ENCODE results near the gene SLC25A12.
"Not testable (repeated sequence)": the region's sequence is repeated elsewhere in the genome, so short reads cannot be mapped to it uniquely, and the experiment has no call there.

The SLC25A12 gene

DNA sequence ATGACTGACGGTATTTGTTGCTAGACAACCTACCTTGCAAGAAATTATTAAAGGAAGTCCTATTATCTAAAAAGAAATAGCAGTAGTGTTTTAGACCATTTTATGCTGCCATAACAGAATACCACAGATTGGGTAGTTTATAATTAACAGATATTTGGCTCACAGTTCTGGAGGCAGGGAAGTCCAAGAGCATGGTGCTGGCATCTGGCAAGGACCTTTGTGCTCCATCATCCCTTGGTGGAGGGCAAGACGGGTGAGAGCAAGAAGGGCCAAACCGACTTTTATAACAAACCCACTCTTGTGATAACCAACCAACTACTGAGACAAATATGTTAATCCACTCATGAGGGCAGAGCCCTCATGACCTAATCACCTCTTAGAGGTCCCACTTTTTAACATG lies 115.5 kb downstream of the SLC25A12 start:
- H3K4me2 ChIP-seq (ENCODE audit: low read length), result no peak overlapping the region
- H4K20me1 ChIP-seq (ENCODE audit: insufficient read depth, low read length), result no peaks in the 10 kb centered on the region
- H3K36me3 ChIP-seq (replicated peaks; ENCODE audit: low read depth, low read length), result peaks cover 19% of the 10 kb centered on the region
- no peak overlapping the region for H2AFZ ChIP-seq (ENCODE audit: low read depth, low read length)
- 0 out of 2 replicates have a peak, but pooled peaks cover 4% of the 10 kb centered on the region for H3K4me1 ChIP-seq (ENCODE audit: low read length)
- H3K9ac ChIP-seq (ENCODE audit: low read length), result no peak overlapping the region
- TF ChIP-seq, protein P1, sequence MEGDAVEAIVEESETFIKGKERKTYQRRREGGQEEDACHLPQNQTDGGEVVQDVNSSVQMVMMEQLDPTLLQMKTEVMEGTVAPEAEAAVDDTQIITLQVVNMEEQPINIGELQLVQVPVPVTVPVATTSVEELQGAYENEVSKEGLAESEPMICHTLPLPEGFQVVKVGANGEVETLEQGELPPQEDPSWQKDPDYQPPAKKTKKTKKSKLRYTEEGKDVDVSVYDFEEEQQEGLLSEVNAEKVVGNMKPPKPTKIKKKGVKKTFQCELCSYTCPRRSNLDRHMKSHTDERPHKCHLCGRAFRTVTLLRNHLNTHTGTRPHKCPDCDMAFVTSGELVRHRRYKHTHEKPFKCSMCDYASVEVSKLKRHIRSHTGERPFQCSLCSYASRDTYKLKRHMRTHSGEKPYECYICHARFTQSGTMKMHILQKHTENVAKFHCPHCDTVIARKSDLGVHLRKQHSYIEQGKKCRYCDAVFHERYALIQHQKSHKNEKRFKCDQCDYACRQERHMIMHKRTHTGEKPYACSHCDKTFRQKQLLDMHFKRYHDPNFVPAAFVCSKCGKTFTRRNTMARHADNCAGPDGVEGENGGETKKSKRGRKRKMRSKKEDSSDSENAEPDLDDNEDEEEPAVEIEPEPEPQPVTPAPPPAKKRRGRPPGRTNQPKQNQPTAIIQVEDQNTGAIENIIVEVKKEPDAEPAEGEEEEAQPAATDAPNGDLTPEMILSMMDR (IDR thresholded peaks at IDR 0.05; ENCODE audit: low read depth, low read length), result no peak
- no peak for TF ChIP-seq EZH2phosphoT487 (IDR thresholded peaks at IDR 0.05; ENCODE audit: low read depth)
- no peaks in the 10 kb centered on the region; the same call in 1 of the 2 replicates for H3K9me3 ChIP-seq (ENCODE audit: insufficient read depth, low read length)
- H3K27ac ChIP-seq (ENCODE audit: low read length), result no peak overlapping the region
- no peaks in the 10 kb centered on the region for H3K79me2 ChIP-seq (ENCODE audit: low read length)
- H3K4me3 ChIP-seq (ENCODE audit: low read length), result no peak overlapping the region
- no peaks in the 10 kb centered on the region for H3K27me3 ChIP-seq (ENCODE audit: low read depth, low read length)

DNA sequence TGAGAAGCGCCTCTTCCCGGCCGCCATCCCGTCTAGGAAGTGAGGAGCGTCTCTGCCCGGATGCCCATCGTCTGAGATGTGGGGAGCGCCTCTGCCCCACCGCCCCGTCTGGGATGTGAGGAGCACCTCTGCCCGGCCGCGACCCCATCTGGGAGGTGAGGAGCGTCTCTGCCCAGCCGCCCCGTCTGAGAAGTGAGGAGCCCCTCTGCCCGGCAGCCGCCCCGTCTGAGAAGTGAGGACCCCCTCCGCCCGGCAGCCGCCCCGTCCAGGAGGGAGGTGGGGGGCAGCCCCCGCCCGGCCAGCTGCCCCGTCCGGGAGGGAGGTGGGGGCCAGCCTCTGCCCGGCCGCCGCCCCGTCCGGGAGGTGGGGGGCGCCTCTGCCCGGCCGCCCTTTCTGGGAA lies 119.5 kb downstream of the SLC25A12 start:
- not testable (repeated sequence) for H2AFZ ChIP-seq (ENCODE audit: low read depth, low read length); H4K20me1 ChIP-seq (ENCODE audit: insufficient read depth, low read length); H3K9me3 ChIP-seq (ENCODE audit: insufficient read depth, low read length); H3K9ac ChIP-seq (ENCODE audit: low read length); H3K4me1 ChIP-seq (ENCODE audit: low read length); H3K4me2 ChIP-seq (ENCODE audit: low read length); H3K4me3 ChIP-seq (ENCODE audit: low read length); H3K27me3 ChIP-seq (ENCODE audit: low read depth, low read length); H3K79me2 ChIP-seq (ENCODE audit: low read length); H3K27ac ChIP-seq (ENCODE audit: low read length)
- H3K36me3 ChIP-seq (replicated peaks; ENCODE audit: low read depth, low read length), result peaks cover 20% of the 10 kb centered on the region

DNA sequence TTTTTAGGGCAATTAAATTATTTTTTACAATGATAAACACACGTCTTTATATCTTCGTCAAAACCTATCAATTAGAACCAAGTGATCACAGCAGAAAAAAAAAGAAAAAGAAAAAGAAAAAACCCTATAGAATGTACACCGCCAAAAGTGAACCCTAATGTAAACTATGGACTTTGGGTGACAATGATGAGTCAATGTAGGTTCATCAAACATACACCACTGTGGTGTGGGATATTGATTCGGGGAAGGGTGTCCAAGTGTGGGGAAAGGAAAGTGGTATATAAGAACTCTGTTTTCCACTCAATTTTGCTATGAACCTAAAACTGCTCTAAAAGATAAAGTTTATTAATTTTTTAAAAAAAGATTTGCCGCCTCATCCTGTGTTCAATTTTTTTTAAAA lies 121.7 kb downstream of the SLC25A12 start:
- no peak for TF ChIP-seq EZH2phosphoT487 (IDR thresholded peaks at IDR 0.05; ENCODE audit: low read depth)
- TF ChIP-seq, protein P1 (IDR thresholded peaks at IDR 0.05; ENCODE audit: low read depth, low read length), result no peak
- Histone ChIP-seq H4K20me1 (ENCODE audit: insufficient read depth, low read length) (no peaks in the 10 kb centered on the region), H3K27me3 (ENCODE audit: low read depth, low read length) (no peaks in the 10 kb centered on the region), H3K27ac (ENCODE audit: low read length) (no peak overlapping the region), H3K9me3 (ENCODE audit: insufficient read depth, low read length) (peaks cover 6% of the 10 kb centered on the region; the same call in 1 of the 2 replicates), H3K36me3 (replicated peaks; ENCODE audit: low read depth, low read length) (peaks cover 14% of the 10 kb centered on the region), H3K9ac (ENCODE audit: low read length) (no peak overlapping the region), H3K4me1 (ENCODE audit: low read length) (no peaks in the 10 kb centered on the region), H2AFZ (ENCODE audit: low read depth, low read length) (no peak overlapping the region), H3K4me3 (ENCODE audit: low read length) (no peak overlapping the region), H3K4me2 (ENCODE audit: low read length) (no peak overlapping the region), H3K79me2 (ENCODE audit: low read length) (no peaks in the 10 kb centered on the region)

DNA sequence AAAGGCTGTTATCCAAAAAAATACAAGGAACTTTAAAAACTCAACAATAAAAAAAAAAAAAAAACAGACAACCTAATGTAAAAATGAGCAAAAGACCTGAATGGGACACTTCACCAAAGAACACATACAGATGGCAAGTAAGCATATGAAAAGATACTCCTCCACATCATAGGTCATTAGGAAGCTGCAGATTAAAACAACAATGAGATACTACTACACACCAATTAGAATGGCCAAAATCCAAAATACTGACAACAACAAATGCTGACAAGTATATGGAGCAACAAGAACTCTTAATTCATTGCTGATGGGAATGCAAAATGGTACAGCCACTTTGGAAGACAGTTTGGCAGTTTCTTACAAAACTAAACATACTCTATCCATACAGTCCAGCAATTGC lies 122.6 kb downstream of the SLC25A12 start:
- Histone ChIP-seq H3K36me3 (replicated peaks; ENCODE audit: low read depth, low read length) (peaks cover 14% of the 10 kb centered on the region), H4K20me1 (ENCODE audit: insufficient read depth, low read length) (no peaks in the 10 kb centered on the region), H2AFZ (ENCODE audit: low read depth, low read length) (no peak overlapping the region), H3K27me3 (ENCODE audit: low read depth, low read length) (no peaks in the 10 kb centered on the region), H3K79me2 (ENCODE audit: low read length) (no peaks in the 10 kb centered on the region), H3K27ac (ENCODE audit: low read length) (no peak overlapping the region), H3K9me3 (ENCODE audit: insufficient read depth, low read length) (peaks cover 6% of the 10 kb centered on the region; the same call in 1 of the 2 replicates), H3K4me3 (ENCODE audit: low read length) (no peak overlapping the region), H3K9ac (ENCODE audit: low read length) (no peak overlapping the region), H3K4me2 (ENCODE audit: low read length) (no peak overlapping the region), H3K4me1 (ENCODE audit: low read length) (no peaks in the 10 kb centered on the region)
- no peak for TF ChIP-seq EZH2phosphoT487 (IDR thresholded peaks at IDR 0.05; ENCODE audit: low read depth)
- TF ChIP-seq, protein P1 (IDR thresholded peaks at IDR 0.05; ENCODE audit: low read depth, low read length), result no peak

DNA sequence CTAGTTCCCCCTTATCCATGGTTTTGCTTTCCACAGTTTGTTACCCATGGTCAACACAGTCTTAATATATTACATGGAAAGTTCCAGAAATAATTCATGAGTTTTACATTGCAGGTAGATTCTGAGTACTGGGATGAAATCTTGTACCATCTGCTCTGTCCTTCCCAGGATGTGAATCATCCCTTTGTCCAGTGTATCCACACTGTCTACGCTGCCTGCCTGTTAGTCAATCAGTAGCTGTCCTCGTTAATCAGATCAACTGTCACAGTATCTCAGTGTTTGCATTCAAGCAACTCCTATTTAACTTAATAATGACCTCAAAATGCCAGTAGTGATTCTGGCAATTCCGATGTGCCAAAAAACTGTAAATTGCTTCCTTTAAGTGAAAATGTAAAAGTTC lies 130.4 kb downstream of the SLC25A12 start:
- H3K9ac ChIP-seq (ENCODE audit: low read length), result no peak overlapping the region
- H3K27me3 ChIP-seq (ENCODE audit: low read depth, low read length), result no peaks in the 10 kb centered on the region
- H3K4me1 ChIP-seq (ENCODE audit: low read length), result no peaks in the 10 kb centered on the region
- H3K4me3 ChIP-seq (ENCODE audit: low read length), result no peak overlapping the region
- no peaks in the 10 kb centered on the region for H3K9me3 ChIP-seq (ENCODE audit: insufficient read depth, low read length)
- no peak overlapping the region for H3K4me2 ChIP-seq (ENCODE audit: low read length)
- no peak overlapping the region for H2AFZ ChIP-seq (ENCODE audit: low read depth, low read length)
- no peaks in the 10 kb centered on the region for H3K79me2 ChIP-seq (ENCODE audit: low read length)
- peaks cover 9% of the 10 kb centered on the region for H3K36me3 ChIP-seq (replicated peaks; ENCODE audit: low read depth, low read length)
- TF ChIP-seq, protein P1 (IDR thresholded peaks at IDR 0.05; ENCODE audit: low read depth, low read length), result no peak
- no peak for TF ChIP-seq EZH2phosphoT487 (IDR thresholded peaks at IDR 0.05; ENCODE audit: low read depth)
- H4K20me1 ChIP-seq (ENCODE audit: insufficient read depth, low read length), result no peaks in the 10 kb centered on the region
- no peak overlapping the region for H3K27ac ChIP-seq (ENCODE audit: low read length)

Measured in OCI-LY3 (cell line).